ENCODE data around the gene FRAS1.
"Not testable (repeated sequence)": the region's sequence is repeated elsewhere in the genome, so short reads cannot be mapped to it uniquely, and the experiment has no call there.

Gene FRAS1

DNA sequence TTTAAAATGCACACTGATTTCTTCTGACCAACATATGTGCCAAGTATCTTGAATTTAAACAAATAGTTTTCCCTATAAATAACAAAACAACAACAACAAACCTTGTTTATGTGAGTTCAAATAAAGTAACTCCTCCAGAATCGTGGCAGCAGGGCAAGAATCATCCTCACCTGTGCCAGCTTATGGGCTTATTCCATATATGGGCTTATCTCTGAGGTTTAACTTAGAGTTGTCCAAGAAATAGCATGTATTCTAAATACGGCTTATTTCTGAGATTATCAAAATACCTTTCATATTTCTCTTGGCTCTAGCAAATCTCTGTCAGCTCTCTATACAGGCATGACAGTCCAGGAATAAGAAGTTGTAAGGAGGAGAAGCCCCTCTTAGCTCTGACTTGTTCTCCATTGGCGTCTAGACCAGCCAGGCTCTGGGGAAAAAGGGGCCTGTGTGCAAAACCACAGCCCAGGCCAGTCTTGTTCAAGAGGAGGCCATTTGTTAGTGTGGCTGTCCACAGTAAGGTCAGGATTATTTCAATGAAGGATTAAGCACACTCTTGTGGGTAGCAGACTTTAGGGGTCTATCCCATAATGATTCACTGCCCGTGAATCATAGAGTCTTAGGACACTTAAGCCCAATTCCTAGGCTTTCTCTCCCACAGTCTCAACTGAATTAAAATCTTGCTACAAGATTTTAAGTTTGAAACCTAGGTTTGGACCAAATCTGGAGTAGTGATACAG lies 63.2 kb downstream of the FRAS1 start:
- no peak for DNase-seq (ENCODE audit: low spot score)

GRCh38 chr4:78121338-78121904 lies 64.3 kb downstream of the FRAS1 start:
- no peak for DNase-seq (ENCODE audit: low spot score)

GRCh38 chr4:78125834-78126331 lies 68.8 kb downstream of the FRAS1 start:
- not testable (repeated sequence) for DNase-seq (ENCODE audit: low spot score)

DNA sequence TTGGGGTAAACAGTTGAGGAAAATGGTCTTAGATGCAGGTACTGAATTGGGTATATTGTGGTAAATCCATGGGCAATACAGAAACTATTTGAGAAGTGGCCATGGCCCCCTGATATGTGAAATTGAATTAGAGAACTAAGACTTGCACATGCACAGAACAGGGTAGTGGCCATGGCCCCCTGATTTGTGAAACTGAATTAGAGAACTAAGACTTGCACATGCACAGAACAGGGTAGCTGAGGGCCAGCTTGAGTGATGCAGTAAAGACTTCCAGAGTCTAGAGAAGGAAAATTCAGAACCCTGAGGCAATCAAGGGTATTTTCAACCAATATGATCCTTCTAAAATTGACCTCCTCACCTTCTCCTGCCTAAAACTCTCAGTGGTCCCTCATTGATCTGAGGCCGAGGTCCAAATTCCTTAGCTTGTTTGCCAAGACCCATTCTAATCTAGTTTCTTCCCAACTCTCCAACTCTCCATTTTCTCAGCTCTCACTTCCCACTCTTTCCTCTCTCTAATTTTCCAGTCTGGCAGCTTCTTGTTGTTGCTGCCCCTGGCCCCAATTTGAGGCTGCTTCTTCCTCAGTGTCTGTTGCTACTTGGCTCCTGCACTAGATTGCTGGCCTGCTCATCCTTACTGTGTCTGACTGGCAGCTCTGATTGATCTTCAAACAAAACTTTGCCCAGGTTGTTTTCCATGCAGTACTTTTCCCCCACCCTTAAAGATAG lies 72.4 kb downstream of the FRAS1 start:
- DNase-seq (ENCODE audit: low spot score), result no peak

GRCh38 chr4:78131403-78131802 lies 74.3 kb downstream of the FRAS1 start:
- DNase-seq (ENCODE audit: low spot score), result no peak

GRCh38 chr4:78136109-78137081 lies 79.3 kb downstream of the FRAS1 start:
- DNase-seq (ENCODE audit: low spot score), result no peak

DNA sequence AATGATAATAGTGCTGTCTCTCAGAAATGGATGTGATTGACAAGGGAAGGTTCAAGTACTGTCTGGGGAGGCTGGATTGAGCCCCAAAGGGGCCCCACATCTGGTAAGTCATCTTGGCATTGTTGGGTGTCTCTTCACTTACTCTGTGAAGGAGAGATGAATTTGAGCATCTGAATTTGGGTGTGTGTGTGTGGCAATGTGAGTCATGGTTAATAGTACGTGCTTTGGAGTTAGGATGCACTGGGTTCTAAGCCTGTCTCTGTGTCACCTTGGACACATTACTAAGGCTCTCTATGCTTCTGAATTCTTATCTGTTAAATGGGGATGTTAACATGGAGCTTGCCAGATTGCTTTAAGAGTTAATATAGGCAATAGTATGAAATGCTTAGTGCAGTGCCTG lies 80.4 kb downstream of the FRAS1 start:
- no peak for DNase-seq (ENCODE audit: low spot score)

GRCh38 chr4:78138252-78138651 lies 81.1 kb downstream of the FRAS1 start:
- no peak for DNase-seq (ENCODE audit: low spot score)

GRCh38 chr4:78143634-78144033 lies 86.5 kb downstream of the FRAS1 start:
- DNase-seq (ENCODE audit: low spot score), result no peak

DNA sequence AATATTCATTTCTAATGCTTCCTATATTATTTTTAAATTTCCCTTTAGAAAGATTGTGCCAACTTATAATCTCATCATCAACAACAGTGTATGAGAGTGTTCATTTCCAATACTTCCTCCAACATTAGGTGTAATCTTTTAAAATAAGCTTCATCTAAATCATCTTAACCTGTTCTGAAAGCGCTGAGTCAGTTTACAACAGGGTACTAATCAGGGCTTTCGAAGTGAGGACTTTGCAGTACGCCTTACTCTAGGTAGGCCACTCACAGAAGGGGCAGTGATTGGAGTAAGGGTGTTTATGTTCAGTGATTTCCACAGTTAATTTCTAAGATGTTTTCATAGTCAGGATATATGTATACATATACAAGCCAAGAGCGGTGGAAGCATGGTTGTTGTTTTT lies 87.9 kb downstream of the FRAS1 start:
- no peak for DNase-seq (ENCODE audit: low spot score)

GRCh38 chr4:78145622-78146021 lies 88.5 kb downstream of the FRAS1 start:
- DNase-seq (ENCODE audit: low spot score), result no peak

DNA sequence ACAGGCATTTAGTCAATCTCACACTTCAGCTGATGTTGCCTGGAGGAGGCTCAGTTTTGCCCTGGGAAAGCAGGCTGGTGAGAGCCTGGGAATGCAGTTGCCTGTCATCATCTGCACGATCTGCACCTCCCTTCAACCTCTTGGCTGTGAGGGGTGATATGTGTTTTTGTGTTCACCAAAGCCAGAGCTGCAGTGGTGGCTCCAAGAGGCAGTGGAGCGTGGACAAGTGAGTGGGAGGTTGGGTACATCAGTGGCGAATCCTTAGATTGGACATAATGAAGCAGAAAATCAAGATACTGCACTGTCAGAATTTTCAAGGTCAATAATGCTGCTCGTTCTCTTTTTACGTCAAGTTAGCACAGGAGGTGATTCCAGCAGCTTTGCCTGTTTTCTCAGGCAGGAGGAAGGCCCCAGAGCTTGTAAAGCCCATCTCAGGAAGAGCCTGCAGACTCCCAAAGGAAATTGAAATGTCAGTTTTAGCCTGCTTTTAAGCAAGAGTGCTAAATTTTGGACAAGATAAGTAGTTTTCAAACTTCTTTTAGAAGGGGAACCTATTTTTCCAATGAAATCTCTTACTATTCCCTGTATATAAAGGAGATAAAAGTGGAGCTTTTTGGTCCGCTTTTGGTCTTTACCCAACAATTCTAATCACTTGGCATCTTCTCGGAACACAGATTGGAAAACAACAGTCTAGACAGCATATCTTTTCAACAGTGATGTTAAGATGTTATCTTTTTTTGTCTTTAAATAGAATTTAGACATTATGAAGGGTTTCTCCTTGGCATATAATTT lies 92.8 kb downstream of the FRAS1 start:
- no peak for DNase-seq (ENCODE audit: low spot score)

DNA sequence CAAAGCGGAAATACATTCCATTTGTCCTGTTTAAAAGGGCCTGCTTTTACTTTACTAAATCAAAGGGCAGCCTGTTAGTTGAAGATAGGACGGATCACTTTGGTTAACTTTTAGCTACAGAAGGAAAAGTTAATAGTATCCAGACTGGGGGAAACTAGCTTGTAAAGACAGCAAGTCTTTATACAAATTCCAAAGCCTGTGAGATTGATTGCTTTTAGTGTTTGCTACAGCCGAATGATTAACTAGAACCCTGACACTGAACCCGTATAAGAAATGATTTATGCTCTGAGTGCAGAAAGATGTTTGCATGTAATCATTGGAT lies 93.4 kb downstream of the FRAS1 start:
- no peak for DNase-seq (ENCODE audit: low spot score)

DNA sequence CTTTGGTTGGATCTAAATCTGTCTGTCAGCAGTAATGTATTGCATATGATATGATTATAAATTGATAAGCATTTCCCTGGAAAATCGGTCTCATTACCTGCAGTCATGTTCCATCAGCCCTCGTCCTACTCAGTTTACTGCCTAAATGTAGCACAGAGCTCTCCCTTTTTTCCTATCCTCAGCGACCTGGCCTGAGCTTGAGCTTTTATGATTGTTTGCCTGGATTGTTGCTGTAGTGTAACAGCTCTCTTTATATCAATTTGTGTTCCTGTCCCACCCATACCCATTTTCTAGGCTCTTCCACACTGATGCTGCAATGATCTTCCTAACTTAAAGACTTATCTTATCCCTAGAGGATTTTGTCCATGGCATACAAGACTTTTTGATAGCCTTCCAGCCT lies 95.7 kb downstream of the FRAS1 start:
- no peak for DNase-seq (ENCODE audit: low spot score)

- DNase-seq (ENCODE audit: low spot score), result no peak
Measured at GRCh38 chr4:78154972-78155590, 98.0 kb downstream of the FRAS1 start.

GRCh38 chr4:78155616-78156105 lies 98.5 kb downstream of the FRAS1 start:
- DNase-seq (ENCODE audit: low spot score), result no peak

GRCh38 chr4:78156520-78156919 lies 99.4 kb downstream of the FRAS1 start:
- no peak for DNase-seq (ENCODE audit: low spot score)

GRCh38 chr4:78162342-78162741 lies 105.2 kb downstream of the FRAS1 start:
- no peak for DNase-seq (ENCODE audit: low spot score)

DNA sequence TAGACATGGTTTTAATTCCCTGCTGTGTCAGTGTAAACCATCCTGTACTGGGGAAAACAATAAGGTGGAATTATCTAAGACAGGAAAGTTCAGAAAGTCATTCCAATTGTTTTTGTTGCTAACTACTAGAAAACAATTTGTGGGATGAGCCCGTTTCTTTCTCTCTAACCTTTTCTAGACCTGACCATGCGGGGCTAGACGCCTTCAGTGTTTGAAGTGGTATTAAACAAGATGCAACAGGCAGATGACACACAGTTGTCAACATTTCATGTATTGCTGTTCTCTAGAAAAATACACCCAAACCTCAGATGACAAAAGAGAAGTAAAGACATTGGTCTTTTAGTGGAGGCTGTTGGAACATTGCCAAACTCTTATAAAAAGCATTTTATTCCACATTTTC lies 105.7 kb downstream of the FRAS1 start:
- DNase-seq (ENCODE audit: low spot score), result no peak

DNA sequence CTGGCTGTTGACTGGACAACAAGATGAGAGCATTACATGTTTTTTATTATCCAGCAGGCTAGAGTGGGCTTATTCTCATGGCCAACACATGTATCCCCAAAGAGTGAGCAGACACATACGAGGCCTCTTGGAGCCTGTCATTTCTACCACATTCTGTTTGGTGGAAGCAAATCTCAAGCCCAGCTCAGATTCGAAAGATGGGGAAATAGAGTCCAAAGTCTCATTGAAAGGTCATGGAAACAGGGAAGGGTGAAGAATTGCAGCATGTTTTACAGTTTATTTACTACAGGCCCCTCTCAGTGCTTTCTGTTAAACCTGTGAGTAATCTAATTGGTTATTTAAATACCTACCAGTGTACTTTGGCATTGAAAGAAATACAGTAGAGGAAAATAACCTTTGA lies 108.6 kb downstream of the FRAS1 start:
- DNase-seq (ENCODE audit: low spot score), result no peak

DNA sequence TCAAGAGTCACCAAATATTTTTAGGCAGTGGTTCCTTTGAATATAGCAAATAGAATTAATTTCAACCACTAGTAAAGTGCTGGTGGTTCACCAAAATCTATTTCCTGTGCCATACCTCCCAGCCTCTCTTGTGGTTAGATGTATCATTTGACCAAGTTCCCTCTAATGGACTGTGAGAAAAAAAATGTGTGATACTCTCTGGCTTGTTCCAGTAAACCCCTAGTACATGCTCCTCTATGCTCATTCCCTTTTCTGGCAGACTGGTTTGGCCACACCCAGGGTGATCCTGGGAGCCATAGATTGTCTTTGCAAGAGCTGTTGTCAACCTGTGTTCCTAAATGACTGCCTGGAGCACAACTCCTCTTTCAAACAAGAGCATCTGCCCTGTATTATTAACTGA lies 109.5 kb downstream of the FRAS1 start:
- no peak for DNase-seq (ENCODE audit: low spot score)
